ENCODE data around the gene EPG5.
A peak's percentile ranks its signal among the peaks of the same experiment; 100 is the strongest.

The EPG5 gene

GRCh38 chr18:45910405-45911023 lies 56.6 kb downstream of the EPG5 start:
- DNase-seq = peak; percentile 59

- no peak for DNase-seq
Measured at GRCh38 chr18:45901654-45902210, 65.4 kb downstream of the EPG5 start.

GRCh38 chr18:45900623-45901022 lies 66.5 kb downstream of the EPG5 start:
- DNase-seq = no peak

- DNase-seq = no peak
Measured at GRCh38 chr18:45896991-45897390, 70.1 kb downstream of the EPG5 start.

GRCh38 chr18:45896452-45896851 lies 70.7 kb downstream of the EPG5 start:
- DNase-seq = no peak

GRCh38 chr18:45895339-45895738 lies 71.8 kb downstream of the EPG5 start:
- no peak for DNase-seq

- DNase-seq = no peak
Measured at GRCh38 chr18:45894818-45895217, 72.3 kb downstream of the EPG5 start.

- DNase-seq = no peak
Measured at GRCh38 chr18:45891806-45892205, 75.3 kb downstream of the EPG5 start.

GRCh38 chr18:45890606-45891005 lies 76.5 kb downstream of the EPG5 start:
- DNase-seq = no peak

- DNase-seq = no peak
Measured at GRCh38 chr18:45889419-45890064, 77.6 kb downstream of the EPG5 start.

- DNase-seq = no peak
Measured at GRCh38 chr18:45887585-45887984, 79.5 kb downstream of the EPG5 start.

GRCh38 chr18:45880876-45881558 lies 86.1 kb downstream of the EPG5 start:
- no peak for DNase-seq

GRCh38 chr18:45879681-45880655 lies 87.2 kb downstream of the EPG5 start:
- DNase-seq = peak; percentile 86

GRCh38 chr18:45877403-45877802 lies 89.7 kb downstream of the EPG5 start:
- no peak for DNase-seq

- no peak for DNase-seq
Measured at GRCh38 chr18:45876161-45876560, 91.0 kb downstream of the EPG5 start.

- DNase-seq = no peak
Measured at GRCh38 chr18:45874491-45875184, 92.5 kb downstream of the EPG5 start.

- DNase-seq = no peak
Measured at GRCh38 chr18:45871431-45872084, 95.6 kb downstream of the EPG5 start.

GRCh38 chr18:45870419-45870818 lies 96.7 kb downstream of the EPG5 start:
- no peak for DNase-seq

GRCh38 chr18:45865466-45865865 lies 101.7 kb downstream of the EPG5 start:
- no peak for DNase-seq

GRCh38 chr18:45864081-45864480 lies 103.0 kb downstream of the EPG5 start:
- DNase-seq = no peak

GRCh38 chr18:45863469-45863868 lies 103.7 kb downstream of the EPG5 start:
- DNase-seq = no peak

GRCh38 chr18:45861926-45862325 lies 105.2 kb downstream of the EPG5 start:
- no peak for DNase-seq

All from eye (tissue), 1 donor.